GM10266 (cell line): ENCODE measurements around the gene AUTS2.

ENCODE experiments used
- DNase-seq: peaks from one replicate; pipeline ENCODE4 v3.0.0; 2012; ENCODE audit errors: extremely low spot score
- CTCF ChIP-seq: IDR thresholded peaks from 2 replicates; pipeline ENCODE4 v1.5.1; 2012; ENCODE audit warnings: mild to moderate bottlenecking, low read depth; ENCODE audit not compliant: control insufficient read depth, insufficient read depth; ENCODE audit errors: missing control alignments

The AUTS2 gene

DNA sequence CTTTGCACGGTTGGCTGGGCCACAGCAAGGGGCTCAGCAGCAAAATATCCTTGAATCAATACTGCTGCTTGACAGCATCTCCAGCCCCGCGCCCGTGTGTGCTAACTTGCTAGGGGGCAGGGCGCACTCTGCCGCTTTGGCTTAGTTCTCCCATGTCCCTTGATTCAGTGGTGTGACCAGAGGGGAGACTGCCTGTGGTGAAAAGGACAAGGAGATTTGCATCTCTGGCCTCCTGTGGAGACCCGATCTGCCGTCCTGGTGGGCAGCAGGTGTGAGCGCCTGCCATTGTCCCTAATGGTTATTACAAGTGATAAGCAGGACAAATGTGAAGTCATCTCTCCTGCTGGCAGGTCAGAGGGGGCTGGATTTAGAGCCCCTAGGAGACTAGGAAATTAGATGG lies 1033.4 kb downstream of the AUTS2 start:
- TF ChIP-seq CTCF, result no peak
- DNase-seq, result no peak

GRCh38 chr7:70632400-70632799 lies 1034.1 kb downstream of the AUTS2 start:
- no peak for DNase-seq
- no peak for TF ChIP-seq CTCF

DNA sequence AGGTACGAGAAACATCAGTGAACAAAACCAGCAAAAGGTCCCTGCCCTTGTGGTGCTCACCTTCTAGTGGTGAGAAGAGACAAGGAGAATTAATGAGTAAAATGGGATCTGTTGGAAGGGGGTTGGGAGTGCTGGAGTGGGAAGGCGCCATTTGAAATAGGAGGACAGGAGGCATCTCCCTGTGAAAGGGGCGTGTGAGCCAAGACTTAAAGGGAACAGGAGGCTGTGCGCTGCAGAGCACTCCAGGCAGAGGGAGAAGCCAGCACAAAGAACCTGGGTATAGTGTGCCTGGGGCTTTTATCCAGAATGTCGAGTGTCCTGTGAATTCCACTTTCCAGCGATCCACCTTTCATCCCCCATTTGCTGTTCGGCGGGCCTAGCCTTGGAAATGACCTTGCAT lies 1035.8 kb downstream of the AUTS2 start:
- DNase-seq, result no peak
- no peak for TF ChIP-seq CTCF

DNA sequence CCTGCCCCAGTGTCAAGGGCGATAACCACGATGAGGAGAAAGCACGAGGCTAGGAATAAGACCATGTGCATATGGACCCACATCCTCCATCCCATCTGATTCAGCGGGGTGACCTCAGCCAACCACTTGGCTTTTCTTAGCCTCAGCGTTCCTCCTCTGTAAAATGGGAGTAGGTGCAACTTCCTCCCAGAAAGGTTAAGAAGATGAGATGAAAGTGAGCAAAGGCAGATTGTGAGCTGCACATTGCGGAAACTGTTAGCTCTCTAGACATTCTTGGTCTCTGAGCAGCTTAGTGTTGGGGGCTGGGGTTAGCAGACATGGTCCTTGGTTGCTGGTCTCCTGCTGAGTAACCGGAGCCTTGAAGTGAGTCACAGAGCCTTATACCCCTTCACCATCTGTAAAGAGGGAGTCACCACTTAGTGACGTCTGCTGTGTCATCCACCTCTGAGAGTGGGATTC lies 1036.4 kb downstream of the AUTS2 start:
- DNase-seq, result no peak
- TF ChIP-seq CTCF, result no peak

DNA sequence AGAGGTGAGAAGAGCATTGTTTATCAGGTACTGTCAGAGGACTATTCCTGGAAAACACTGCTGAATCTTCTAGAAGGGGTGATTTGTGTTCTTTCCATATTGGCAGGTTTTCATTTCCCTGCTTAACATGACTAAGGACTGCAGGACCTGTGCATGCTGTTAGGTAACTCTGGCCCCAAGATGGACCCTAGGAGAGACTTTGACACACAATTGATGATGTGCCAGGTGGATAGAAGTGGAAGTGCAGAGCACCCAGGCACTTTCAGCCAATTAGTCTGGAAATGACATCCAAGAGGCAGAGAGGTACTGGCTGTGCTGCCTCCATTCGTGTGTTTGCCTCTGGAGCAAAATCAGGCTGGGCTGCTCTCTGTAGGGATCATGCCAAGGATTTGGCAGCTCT lies 1037.4 kb downstream of the AUTS2 start:
- no peak for TF ChIP-seq CTCF
- DNase-seq, result no peak

DNA sequence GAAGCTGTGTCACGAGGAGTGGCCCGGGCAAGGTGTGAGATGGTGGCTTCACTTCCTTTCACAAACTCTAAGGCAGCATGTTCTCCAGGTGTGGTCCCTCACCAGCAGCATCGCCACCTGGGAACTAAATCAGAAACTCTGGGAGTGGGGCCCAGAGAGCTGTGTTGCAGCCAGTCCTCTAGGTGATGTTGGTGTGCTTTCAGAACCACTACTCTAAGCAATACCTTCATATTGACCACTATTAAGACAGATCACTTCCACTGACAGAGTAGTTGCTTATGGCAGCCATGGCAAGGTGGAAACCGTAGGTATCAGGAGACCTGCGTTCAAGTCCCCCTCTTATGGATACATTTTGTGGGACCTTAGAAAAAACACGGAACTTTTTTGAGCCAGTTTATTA lies 1037.9 kb downstream of the AUTS2 start:
- DNase-seq, result no peak
- no peak for TF ChIP-seq CTCF

- no peak for DNase-seq
- no peak for TF ChIP-seq CTCF
Observed at GRCh38 chr7:70637726-70638125, 1039.5 kb downstream of the AUTS2 start.
